Chondrocyte (in vitro differentiated cells): Measurements from ENCODE around the gene SPOCD1. TPM values are rescaled to one million over a fixed set of nuclear protein-coding genes. Genes with fewer than 3 reads are reported as not detected.

Source experiments
- DNase-seq: peaks from one replicate; pipeline ENCODE4 v3.0.0; 2021; ENCODE audit warnings: mixed read lengths, low spot score
- H3K27ac Mint-ChIP-seq: one replicate; pipeline ENCODE4 v1.8.0; 2021; ENCODE audit warnings: mild to moderate bottlenecking, moderate library complexity, mixed read lengths; ENCODE audit not compliant: unreplicated experiment
- H3K27me3 Mint-ChIP-seq: 2 replicates; pipeline ENCODE4 v1.8.0; 2021; ENCODE audit warnings: low read depth, mixed read lengths
- H3K36me3 Mint-ChIP-seq: 2 replicates; pipeline ENCODE4 v1.8.0; 2021; ENCODE audit warnings: low read depth, mixed read lengths
- H3K4me1 Mint-ChIP-seq: 2 replicates; pipeline ENCODE4 v1.8.0; 2021; ENCODE audit warnings: low read depth, mild to moderate bottlenecking, mixed read lengths
- H3K4me3 Mint-ChIP-seq: one replicate; pipeline ENCODE4 v1.8.0; 2021; ENCODE audit warnings: mild to moderate bottlenecking, moderate library complexity, mixed read lengths; ENCODE audit not compliant: unreplicated experiment
- H3K9me3 Mint-ChIP-seq: 2 replicates; pipeline ENCODE4 v1.8.0; 2021; ENCODE audit warnings: low read depth, mixed read lengths
- CTCF ChIP-seq: fragments of 200-600 bp; sonication (generic); IDR thresholded peaks from 2 replicates; pipeline ENCODE4 v1.5.0; 2021; ENCODE audit warnings: antibody characterized with exemption, mild to moderate bottlenecking, moderate library complexity
- total RNA-seq: library from RNA; stranded (reverse); gene quantifications from 3 replicates; pipeline ENCODE4 v1.2.1, GENCODE V29; 2021

Gene SPOCD1
- total RNA-seq, 1 donor from 2014 or later, result 7.3 TPM

DNA sequence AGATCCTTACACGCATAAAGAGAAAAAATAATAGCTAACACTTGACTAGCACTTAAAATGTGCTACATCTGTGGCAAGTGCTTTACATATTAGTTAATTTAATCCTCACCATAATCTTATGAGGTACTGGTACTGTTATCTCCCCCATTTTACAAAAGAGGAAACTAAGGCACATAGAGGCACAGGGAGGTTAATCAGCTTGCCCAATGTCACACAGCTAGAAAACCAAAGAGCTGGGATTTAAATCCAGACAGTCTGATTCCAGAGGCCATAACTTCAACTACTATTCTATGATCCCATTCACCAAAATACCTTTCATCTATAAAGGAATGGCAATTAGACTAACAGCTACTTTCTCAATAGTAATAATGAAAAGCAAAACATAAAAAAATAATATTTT lies 11.7 kb downstream of the SPOCD1 start:
- H3K4me1 Mint-ChIP-seq, result peaks cover 2% of the 10 kb centered on the region
- TF ChIP-seq CTCF, result no peak
- H3K9me3 Mint-ChIP-seq, result no peaks in the 10 kb centered on the region
- no peaks in the 10 kb centered on the region for H3K27me3 Mint-ChIP-seq
- H3K4me3 Mint-ChIP-seq, result no peak overlapping the region
- no peak overlapping the region for H3K27ac Mint-ChIP-seq
- no peak for DNase-seq
- no peaks in the 10 kb centered on the region for H3K36me3 Mint-ChIP-seq

DNA sequence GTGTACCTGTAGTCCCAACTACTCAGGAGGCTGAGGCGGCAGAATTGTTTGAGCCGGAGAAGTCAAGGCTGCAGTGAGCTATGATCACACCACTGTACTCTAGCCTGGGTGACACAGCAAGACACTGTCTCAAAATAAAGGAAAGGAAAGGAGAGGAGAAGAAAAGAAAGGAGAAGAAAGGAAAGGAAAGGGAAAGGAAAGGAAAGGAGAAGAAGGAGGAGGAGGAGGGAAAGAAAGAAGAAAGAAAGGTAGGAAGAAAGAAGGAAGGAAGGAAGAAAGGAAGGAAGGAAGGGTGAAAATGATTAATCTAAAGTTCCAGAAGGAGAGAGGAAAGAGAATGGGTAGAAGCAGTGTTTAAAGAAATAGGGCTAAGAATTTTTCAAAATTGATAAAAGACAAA lies 12.2 kb downstream of the SPOCD1 start:
- no peak overlapping the region for H3K27ac Mint-ChIP-seq
- TF ChIP-seq CTCF, result no peak
- no peaks in the 10 kb centered on the region for H3K9me3 Mint-ChIP-seq
- DNase-seq, result no peak
- no peak overlapping the region for H3K4me3 Mint-ChIP-seq
- no peaks in the 10 kb centered on the region for H3K27me3 Mint-ChIP-seq
- no peaks in the 10 kb centered on the region for H3K36me3 Mint-ChIP-seq
- peaks cover 7% of the 10 kb centered on the region for H3K4me1 Mint-ChIP-seq

DNA sequence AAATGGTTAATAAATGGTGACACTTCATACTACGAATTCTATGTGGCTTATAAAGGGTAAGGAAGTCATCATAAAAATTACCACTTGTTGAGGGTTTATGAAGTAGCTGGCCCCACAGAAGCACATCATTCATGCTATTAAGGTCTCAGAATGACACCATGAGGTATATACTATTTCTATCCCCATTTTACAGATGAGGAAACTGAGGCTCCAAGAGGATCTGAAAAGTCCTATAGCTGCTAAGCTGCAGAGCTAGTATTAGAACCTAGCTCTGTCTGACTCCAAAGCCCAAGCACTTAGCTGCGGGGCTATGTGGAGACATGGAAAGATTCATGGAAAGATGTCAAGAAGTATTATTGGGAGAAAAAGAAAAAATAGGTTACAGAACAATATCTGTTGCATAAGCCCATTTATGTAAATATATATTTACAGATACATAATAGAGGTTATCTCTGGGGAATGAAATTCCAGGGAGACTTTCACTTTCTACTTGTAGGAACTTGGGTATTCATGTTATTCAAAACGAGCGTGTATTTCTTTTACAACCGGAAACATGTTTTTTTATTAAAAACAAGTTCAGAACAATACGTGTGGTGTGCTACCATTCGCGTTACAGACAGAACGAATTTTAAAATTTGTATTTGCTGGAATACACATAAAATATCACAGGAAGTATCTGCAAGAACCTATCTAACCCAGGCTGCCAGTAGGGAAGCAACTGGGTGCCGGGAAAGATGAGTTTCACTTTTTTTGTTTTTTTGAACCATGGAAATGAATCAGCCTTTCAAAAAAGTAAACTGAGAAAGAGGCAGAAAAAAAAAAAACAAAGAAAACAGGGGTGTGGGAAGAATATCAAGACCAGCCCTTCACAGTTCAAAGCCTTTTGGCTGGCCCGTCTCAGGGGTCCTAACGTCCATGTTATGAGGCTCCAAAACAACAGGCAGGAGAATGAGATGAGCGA lies 13.4 kb downstream of the SPOCD1 start:
- H3K9me3 Mint-ChIP-seq, result no peaks in the 10 kb centered on the region
- H3K4me3 Mint-ChIP-seq, result no peak overlapping the region
- DNase-seq, result no peak
- H3K36me3 Mint-ChIP-seq, result no peaks in the 10 kb centered on the region
- H3K4me1 Mint-ChIP-seq, result peaks cover 18% of the 10 kb centered on the region
- no peak overlapping the region for H3K27ac Mint-ChIP-seq
- no peak for TF ChIP-seq CTCF
- H3K27me3 Mint-ChIP-seq, result no peaks in the 10 kb centered on the region

DNA sequence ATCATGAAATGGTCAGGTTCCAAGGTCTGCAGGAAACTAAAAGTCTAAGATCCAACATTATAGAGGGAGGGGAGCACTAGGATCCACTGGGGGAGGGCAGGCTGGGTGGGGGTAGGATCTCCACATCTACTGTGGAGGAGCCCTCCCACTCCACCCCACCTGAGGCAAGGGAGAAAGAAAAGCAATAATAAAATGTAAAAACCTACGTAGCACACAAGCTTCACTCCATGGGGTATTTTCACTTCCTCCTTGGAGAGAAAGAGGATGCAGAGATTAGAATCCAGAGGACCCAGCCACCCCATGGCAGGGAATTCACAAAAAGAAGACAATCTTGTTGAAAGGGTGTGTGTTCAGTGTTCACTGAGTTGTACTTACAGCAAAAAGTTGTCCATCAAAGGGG lies 14.4 kb downstream of the SPOCD1 start:
- Mint-ChIP-seq H3K36me3 (no peaks in the 10 kb centered on the region), H3K27ac (no peak overlapping the region), H3K9me3 (no peaks in the 10 kb centered on the region), H3K27me3 (no peaks in the 10 kb centered on the region), H3K4me1 (peaks cover 27% of the 10 kb centered on the region), H3K4me3 (no peak overlapping the region)
- DNase-seq, result no peak
- TF ChIP-seq CTCF, result no peak

GRCh38 chr1:31800674-31800967 lies 15.2 kb downstream of the SPOCD1 start:
- Mint-ChIP-seq H3K4me3 (no peak overlapping the region), H3K9me3 (no peaks in the 10 kb centered on the region), H3K4me1 (peaks cover 34% of the 10 kb centered on the region), H3K27me3 (no peaks in the 10 kb centered on the region), H3K27ac (no peak overlapping the region), H3K36me3 (no peaks in the 10 kb centered on the region)
- TF ChIP-seq CTCF, result no peak
- no peak for DNase-seq
